ENCODE results near the gene ZC3H12A.

Gene ZC3H12A

DNA sequence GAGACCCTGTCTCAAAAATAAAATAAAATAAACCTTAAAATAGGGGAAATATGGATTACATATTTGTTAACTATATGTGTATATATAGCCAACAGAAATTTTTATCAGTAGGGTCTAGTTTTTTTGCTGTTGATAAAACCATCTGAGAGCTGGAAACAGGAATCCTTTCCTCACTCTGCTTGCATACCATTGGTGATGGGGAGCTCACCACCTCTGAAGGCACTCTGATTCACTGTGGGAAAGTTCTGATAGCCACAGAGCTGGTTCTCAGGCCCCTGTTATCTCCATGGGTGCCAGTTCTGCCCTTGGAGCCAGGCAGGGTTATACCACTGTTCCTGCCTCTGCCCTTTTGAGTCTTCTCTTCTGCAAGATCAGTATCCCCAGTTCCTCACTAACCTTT lies 17.8 kb upstream of the ZC3H12A start:
- no peak for DNase-seq

DNA sequence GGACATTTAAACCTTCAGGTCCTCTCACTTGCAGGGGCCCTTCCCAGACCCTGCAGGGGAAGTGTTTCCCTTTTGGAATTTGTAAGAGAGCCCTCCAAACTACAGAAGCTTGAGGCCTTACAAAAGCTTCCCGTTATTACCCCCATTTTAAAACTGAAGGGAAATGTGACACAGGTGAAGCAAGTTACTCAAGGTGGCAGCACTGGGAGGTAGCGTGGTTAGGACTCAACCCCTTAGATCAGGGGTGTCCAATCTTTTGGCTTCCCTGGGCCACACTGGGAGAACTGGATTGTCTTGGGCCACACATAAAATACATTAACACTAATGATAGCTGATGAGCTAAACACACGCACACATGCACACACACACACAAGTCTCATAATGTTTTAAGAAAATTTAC lies 15.8 kb upstream of the ZC3H12A start:
- DNase-seq: no peak

DNA sequence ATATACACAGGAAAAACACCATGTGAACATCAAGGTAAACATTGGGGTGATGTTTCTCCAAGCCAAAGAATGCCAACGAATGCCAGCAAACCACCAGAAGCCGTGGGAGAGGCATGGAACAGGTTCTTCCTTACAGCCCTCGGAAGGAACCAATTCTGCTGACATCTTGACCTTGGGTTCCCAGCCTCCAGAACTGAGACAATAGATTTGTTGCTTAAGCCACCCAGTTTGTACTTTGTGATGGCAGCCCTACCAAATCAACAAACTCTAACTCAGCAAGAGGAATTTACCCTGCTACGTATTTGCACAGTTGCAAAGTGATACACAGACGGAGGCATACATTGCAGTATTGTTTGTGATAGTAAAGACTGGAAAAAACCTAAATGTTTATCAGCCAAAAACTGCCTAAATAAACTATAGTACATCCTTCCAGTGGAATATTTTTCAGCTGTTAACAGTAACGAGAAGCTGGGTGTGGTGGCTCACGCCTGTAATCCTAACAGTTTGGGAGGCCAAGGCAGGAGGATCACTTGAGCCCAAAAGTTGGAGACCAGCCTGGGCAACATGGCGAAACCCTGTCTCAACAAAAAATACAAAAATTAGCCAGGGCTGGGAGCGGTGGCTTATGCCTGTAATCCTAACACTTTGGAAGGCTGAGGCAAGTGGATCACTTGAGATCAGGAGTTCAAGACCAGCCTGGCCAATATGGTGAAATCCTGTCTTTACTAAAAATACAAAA lies 12.5 kb upstream of the ZC3H12A start:
- DNase-seq: no peak

DNA sequence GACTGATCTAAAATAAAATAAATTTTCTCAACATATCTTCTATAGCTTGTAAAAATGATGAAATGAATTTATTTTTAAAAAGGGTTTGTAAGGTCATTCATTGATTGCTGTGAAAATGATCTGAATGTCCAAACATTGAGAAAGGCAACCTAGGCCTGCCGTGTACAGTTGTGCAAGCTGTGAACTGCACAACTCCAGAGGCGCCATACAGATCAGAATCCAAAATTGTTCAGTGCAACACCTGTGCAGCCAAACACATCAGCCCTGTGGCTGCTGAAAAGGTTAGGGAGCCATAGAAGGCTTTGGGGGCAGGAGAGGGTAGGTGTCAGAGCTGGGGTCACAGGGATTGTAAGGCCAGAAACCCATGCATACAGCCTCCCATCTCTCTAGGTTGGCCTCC lies 9.9 kb upstream of the ZC3H12A start:
- no peak for DNase-seq

DNA sequence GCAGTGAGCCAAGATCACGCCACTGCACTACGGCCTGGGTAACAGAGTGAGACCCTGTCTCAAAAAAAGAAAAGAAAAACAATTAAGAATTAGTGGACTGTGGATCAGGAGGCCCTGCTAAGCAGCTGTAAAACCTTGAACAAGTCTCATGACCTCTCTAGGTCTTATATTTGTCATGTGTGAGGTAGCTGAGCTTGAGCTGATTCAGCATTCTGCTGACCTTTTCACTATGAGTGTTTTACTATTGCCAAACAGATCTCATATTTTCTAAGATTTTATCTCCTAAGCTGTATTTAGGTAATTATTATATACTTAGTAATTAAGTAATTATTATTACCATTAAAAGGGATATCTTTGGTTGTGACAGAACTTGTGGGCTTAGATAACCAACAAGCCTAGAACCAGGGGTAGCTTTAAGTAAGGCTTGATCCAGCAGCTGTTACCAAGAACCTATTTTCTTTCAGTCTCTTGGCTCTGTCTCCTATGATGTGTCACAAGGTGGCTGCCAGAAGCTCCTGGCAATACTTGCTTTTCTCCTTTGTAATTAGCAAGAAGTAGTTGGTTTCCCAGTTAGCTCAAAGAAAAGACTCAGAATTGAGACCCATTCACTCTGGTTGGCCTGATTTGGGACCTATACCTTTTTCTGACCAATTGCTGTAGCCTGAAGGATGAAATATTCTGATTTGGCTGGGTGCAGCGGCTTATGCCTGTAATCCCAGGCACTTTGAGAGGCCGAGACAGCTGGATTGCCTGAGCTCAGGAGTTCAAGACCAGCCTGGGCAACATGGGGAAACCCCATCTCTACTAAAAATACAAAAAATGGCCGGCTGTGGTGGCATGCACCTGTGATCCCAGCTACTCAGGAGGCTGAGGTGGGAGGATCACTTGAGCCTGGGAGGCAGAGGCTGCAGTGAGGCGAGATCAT lies 8.5 kb upstream of the ZC3H12A start:
- DNase-seq: no peak

DNA sequence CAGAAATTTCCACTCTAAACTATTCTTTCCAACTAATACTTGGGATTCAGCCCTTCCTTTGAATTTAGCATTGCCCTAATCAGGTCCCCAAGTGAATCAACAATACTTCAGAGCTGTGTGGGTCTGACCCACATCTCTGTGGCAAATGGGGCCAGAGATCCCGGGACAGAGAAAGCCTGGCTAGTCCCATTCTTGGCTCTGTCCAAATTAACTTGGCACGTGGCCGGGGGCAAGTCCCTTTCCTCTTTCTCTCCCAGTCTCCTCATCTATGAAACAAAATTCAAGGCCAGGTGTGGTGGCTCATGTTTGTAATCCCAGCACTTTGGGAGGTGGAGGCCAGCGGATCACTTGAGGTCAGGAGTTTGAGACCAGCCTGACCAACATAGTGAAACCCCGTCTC lies 6.3 kb upstream of the ZC3H12A start:
- DNase-seq: no peak

DNA sequence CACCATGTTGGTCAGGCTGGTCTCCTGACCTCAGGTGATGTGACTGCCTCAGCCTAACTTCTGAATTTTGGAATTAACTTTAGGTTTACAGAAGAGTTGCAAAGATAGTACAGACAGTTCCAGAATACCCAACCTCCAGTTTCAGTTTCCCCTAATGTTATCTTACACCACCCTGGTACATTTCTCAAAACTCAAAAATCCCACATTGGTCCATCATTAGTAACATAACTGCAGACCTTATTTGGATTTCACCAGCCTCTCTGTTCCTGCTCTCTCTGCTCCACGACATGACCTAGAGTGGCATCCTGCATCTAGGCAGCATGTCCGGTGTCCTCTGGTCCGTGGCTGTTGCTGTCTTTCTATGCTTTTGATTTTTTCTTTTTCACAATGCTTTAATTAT lies 5.0 kb upstream of the ZC3H12A start:
- no peak for DNase-seq

DNA sequence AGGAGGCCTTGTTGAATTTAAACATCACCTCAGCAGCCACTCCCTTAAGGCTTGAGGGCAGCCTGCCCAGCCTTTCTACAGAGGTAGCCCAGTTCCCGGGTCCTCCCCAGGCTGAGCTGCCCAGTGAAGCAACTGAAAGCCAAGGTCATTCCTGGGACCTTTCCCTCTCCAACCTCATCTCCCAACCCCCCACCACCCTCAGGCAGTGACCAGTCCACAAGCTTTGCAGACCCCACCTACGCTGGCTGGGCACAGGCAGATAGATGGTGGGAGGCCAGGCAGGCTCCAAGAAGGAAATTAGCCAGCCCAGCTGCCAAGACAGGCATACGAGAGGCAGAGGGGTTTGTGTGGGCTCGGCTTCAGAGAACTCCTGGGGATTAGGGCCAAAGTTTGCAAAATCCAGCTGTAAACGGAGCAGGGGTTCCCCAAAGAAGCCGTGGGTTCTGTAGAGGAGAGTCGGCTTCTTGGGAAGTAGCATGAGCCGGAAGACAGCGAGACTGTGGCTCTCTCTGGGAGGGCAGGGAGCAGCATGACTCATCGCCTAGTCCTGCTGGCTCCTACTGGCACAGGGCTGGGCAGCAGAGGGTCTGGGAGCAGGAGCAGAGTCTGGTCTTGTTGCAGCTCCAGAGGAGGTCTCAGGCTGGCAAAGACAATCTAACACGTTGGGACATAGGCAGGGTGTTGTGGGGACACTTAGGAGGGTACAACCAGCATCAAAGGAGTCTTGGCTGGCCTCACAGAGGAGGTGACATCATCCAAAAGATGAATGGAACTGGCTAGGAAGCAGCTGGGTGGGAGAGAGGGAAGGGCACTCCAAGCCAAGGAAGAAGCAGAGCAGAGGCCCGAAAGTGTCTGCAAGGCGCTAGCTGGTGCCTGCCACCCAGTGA lies 2.8 kb upstream of the ZC3H12A start:
- no peak for DNase-seq

DNA sequence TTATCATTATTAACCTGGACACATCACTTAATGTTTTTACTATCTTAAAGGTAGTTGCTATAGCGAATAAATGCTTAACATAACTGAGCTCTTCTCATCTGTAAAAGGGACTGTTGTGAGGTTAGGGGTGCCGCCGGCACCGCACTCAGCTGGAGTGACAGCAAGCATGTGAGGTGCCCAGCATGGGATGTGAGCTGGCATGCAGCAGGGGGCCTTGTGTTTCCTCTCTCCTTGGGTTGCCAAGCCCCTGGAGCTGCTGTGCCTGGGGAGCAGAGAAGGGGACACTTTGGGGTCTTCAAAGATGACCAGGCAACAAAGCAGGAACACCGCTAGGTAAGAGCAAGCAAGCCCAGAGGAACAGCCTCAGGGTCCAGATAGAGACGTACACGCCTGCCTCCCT lies 2.1 kb upstream of the ZC3H12A start:
- no peak for DNase-seq

DNA sequence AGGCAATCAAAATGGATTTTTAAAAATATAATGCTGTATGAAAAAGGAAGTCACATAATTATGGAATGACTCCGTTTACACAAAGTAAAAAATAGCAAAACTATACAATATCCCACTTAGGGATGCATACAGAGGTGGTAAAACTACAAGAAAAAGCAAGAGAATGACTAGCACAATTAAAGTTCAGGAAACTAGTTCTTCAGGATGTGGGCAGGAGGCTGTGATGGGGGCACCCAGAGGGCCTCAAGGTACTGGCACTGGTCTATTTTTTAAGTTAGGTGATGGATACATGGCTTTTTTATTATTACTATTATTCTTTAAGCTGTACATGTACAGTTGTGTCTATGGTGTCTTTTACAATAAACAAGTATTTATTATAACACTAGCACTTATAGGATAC lies 1.4 kb upstream of the ZC3H12A start:
- DNase-seq: no peak

DNA sequence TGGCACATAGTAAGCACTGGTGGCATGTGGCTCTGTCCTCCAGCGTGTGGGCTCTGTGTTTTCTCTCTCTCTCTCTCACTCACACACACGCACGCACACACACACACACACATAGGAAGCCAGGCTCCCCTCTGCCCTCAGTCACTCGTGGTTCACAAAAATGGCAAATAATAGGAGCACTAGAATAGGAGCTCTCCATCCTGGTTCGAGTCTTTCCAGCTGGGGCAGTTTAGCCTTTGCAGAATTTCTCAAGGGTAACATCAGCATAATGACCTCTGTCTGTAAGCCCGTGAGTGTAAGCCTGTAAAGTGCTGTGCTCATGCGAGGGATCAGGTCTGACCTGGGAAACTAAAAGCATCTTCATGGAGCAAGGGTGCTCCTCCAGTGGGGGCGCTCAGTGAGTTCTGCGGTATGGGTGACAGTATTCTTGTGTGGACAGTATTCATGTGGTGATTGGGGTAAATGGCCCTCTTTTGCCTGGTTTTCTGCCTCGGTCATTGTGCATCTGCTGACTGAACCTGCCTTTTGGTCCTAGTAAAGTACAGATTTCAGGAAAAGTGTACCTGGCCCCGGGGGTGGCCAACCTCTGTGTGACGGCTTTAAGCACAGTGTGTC lies 842 bp upstream of the ZC3H12A start:
- no peak for DNase-seq

DNA sequence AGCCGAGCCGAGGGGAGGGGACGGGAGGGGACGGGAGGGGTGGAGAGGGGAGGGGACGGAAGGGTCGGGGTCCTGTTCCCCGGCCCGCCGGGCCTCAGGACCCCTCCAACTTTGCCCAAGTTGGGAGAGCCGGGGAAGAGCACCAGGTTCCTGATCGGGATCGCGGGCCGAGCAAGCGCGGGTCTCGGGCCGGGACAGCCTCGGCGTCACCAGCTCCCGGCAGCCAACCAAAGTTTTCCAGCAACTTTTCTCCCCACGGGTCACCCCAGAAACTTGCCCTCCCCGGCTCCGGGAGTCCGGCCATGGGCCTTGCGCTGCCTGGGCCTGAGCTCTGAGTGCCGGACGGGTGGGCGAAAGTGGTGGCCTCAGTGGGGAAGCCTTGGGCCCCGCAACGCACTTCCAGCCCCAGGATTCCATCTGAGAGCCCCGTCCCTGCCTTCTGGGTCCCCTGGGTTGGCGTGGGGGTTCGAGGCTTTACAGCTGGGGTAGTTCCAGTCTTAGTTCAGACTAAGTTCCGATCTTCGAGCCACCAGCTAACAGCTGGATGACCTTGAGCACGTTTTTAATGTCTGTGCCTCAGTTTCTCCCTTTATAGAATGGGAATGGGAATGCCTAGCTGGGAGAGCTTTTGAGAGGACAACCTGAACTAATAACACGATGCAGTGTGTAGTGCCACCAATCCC lies 458 bp downstream of the ZC3H12A start:
- DNase-seq: no peak

DNA sequence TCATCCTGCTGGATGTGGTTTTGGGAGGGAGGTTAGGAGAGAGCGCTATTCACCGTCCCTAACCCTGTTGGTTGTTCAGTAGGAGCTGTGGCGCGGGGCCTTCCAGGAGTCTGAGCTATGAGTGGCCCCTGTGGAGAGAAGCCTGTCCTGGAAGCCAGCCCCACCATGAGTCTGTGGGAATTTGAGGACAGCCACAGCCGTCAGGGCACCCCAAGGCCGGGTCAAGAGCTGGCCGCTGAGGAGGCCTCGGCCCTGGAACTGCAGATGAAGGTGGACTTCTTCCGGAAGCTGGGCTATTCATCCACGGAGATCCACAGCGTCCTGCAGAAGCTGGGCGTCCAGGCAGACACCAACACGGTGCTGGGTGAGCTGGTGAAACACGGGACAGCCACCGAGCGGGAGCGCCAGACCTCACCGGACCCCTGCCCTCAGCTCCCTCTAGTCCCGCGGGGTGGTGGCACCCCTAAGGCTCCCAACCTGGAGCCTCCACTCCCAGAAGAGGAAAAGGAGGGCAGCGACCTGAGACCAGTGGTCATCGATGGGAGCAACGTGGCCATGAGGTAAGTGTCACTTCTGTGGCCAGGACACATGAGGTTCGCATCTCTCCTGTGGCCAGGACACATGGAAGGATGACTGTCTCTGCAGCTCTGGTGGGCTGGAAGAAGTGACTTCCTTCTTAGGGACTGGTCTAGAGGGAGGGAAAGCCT lies 1.2 kb downstream of the ZC3H12A start:
- DNase-seq: no peak

DNA sequence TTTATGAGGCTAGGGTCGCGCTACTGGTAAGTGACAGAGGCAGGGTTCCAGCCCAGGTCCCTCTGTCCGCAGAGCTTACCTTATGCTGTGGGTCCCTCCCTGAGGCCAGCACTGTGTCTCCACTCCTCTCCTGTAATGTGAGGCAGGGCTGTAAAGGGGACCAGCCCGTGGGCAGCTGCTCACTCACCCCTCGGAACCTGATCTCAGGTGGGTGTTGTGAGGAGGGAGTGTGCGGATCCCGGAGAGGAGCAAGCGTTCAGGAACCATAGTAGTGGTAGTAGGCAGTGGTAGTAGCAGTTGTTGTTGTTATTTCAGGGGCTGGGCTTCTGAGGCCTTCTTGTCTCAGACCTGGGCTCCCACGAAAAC lies 1.7 kb downstream of the ZC3H12A start:
- DNase-seq: no peak

DNA sequence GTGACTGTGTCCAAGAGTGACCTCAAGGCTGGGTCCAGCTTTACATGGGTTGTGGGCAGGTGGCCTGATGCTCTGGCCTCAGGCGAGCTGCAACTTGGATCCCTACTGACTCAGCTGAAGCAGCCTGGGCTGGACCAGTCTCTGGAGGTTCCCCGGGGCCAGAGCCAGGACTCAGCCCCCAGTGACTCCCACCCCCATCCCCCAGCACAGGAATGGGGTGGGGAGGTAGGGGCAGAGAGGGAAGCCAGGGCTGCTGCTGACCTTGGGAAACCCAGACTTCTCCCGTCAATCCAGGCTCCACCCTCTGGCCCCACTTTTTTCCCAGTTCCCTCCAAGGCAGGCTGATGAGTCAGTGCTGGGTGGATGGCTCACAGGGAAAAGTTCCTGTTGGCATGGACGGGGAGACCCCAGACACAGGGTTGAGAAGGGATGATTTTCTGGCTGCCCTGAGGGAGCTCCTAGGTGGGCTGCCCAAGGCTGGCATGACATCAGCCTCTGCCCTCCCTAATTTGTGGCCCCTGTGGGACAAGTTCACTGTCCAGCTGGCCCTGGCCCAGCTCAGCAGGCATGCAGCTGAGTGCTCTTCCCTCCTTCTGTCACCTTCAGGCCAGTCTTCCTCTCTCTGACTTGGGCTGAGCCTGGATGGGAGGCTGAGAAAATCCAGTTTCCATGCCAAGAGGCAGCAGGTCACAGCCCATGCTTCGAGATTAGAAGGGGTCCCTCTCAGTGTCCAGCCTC lies 2.2 kb downstream of the ZC3H12A start:
- DNase-seq: no peak

DNA sequence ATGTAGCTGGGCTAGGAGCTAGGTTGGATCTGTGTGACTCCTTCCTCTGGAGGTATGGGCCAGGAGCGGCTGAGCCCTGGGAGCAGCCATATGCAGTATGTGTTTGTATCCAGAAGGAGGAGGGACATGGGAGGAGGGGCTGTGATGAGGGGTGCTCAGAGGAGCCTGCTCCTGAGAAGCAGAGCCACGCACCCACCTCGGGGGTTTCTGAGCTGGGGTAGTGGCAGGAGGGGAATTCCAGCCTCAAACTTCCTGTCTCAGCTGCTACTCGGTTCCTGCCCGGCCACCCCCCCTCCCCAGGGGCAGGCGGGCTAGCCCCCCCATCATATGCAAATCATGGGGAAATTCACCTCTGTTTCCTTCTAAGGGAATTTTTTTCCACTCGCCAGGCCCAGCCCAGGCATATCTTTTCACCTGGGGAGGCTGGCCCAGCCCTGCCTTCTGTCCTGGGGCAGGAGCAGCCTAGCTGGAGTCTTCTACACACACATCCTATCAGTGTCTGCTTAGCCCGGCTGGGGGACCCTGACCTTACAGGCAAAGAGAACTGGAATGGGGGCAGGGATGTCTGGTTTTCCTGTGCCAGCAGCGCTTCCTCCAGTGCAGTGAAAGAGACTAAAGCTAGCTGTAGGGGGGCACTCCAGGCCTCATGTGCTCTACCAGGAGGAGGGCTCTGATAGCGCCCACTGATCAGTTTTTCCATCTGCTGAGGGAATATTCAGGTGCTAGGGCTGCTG lies 3.0 kb downstream of the ZC3H12A start:
- DNase-seq: no peak

DNA sequence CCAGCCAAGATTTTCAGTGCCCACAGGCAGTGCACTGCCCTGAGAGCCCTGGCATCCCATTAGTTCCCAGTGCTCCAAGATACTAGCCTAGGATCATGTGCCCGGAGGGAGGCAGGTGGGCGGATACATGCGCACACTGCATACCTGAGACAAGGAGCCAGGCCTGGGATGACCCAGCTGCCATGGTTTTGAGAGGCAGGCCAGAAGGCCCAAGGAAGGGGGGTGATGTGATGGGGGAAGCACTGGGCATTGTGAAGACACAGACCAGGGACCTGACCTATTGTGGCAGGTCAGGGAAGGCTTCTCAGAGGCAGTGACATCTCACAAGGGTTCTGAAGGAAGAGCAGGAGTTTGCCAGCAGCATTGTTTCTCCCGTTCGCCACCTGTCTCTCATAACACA lies 3.6 kb downstream of the ZC3H12A start:
- no peak for DNase-seq

DNA sequence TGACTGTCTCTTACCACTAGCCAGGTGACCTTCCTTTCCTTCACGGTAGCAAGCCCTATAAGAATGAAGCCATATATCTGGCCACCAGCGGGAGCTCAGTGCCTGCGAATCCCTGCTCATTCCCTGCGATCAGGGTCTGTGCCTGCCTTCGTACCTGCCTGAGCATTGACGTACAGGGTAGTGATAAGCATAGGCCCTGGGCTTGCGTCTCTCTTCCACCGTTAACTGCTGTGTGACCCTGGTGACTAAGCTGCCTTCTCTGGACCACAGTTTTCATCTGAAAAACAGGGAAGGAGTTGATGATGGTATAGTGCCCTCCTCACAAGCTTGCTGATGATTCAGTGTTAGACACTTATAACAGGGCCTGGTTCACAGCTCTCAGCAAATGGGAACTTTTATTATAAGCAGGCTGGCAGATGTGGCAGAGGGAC lies 4.1 kb downstream of the ZC3H12A start:
- DNase-seq: no peak

DNA sequence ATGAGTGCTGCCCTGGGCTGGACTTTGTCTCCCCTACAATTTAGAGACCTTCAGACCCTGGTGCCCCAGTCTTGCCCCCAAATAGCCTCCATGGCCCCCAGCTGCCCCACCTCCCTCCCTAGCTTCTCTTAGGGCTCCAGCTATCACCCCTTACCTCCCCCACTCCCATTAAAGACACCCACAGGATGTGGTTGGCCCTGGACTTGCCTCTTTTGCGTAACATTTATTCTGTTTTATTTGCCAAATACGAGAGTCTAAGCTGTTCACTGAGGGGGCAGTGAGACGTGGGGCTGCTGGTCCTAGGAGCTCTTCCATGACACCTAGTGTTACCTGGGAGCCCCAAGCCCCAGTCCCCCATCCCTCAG lies 4.5 kb downstream of the ZC3H12A start:
- DNase-seq: no peak

Measured in NCI-H2171 (cell line).